Keratinocyte (primary cell): Measurements from ENCODE around the gene PITPNC1.

Experiments used
- CTCF ChIP-seq, 3 experiments: IDR thresholded peaks in 1 of 3; conservative IDR thresholded peaks in 1 of 3; optimal IDR thresholded peaks in 1 of 3; 2 replicates in 2 of 3; 3 replicates in 1 of 3; pipeline versions ENCODE3 to v1.5.1; 2011; ENCODE audit warnings: low read length in 3 of 3, mild to moderate bottlenecking in 3 of 3, moderate library complexity in 2 of 3, control low read depth in 1 of 3, inconsistent platforms in 1 of 3; ENCODE audit not compliant: insufficient read depth in 2 of 3; ENCODE audit errors: extremely low read depth in 1 of 3
- EZH2 ChIP-seq: IDR thresholded peaks from one replicate; pipeline ENCODE4 v1.6.1; 2012; ENCODE audit warnings: inconsistent platforms, mild to moderate bottlenecking, low read length, moderate library complexity

GRCh38 chr17:67737145-67737544 lies 360.1 kb downstream of the PITPNC1 start:
- TF ChIP-seq CTCF (optimal IDR thresholded peaks at IDR 0.05 in 1 of 3, IDR thresholded peaks at IDR 0.05 in 1 of 3, conservative IDR thresholded peaks at IDR 0.05 in 1 of 3; ENCODE audit: extremely low read depth in 1 of 3, insufficient read depth in 2 of 3, low read length in 3 of 3) (no peak), EZH2 (no peak)
